ENCODE measurements around the gene ELOA2.
A peak's percentile ranks its signal among the peaks of the same experiment; 100 is the strongest.

ELOA2 gene, protein sequence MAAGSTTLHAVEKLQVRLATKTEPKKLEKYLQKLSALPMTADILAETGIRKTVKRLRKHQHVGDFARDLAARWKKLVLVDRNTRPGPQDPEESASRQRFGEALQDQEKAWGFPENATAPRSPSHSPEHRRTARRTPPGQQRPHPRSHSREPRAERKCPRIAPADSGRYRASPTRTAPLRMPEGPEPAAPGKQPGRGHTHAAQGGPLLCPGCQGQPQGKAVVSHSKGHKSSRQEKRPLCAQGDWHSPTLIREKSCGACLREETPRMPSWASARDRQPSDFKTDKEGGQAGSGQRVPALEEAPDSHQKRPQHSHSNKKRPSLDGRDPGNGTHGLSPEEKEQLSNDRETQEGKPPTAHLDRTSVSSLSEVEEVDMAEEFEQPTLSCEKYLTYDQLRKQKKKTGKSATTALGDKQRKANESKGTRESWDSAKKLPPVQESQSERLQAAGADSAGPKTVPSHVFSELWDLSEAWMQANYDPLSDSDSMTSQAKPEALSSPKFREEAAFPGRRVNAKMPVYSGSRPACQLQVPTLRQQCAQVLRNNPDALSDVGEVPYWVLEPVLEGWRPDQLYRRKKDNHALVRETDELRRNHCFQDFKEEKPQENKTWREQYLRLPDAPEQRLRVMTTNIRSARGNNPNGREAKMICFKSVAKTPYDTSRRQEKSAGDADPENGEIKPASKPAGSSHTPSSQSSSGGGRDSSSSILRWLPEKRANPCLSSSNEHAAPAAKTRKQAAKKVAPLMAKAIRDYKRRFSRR

DNA sequence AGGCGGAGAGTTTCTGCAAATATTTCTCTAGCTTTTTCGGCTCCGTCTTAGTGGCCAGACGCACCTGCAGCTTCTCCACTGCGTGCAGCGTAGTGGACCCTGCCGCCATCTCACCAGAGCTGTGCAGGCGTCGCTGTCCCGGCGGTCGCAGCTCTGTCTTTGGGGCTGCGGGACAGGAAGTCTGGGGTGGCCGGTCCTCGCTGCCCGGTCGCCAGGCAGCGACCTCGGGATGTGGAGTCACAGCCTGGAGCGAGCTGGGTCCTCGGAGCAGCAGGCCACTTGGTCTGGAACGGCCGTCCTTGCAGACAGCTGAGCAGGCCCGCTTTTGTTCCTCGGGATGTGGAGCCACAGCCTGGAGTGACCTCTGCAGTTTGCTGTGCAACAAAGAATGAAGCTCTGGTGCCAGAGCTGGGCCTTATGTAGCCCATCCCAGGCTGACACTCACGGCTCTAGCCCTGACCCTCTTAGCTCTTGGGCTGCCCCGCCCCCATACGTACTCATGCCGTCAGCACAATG is at the start of gene ELOA2:
Gene ELOA2, minus strand, starts transcription at position 466 of the 516 bp plus-strand sequence. Its CDS starts 357 bp downstream, at position 109.
- DNase-seq (ENCODE audit: low read depth in 1 of 2, low spot score in 1 of 2): no peak
- no peak for TF ChIP-seq JUND (IDR thresholded peaks at IDR 0.05; ENCODE audit: low read depth)
- in situ Hi-C loops (cut with HindIII; ENCODE audit: low pct_unique_long_range_greater_than_20kb, low sequenced_read_pairs): no loop called here

DNA sequence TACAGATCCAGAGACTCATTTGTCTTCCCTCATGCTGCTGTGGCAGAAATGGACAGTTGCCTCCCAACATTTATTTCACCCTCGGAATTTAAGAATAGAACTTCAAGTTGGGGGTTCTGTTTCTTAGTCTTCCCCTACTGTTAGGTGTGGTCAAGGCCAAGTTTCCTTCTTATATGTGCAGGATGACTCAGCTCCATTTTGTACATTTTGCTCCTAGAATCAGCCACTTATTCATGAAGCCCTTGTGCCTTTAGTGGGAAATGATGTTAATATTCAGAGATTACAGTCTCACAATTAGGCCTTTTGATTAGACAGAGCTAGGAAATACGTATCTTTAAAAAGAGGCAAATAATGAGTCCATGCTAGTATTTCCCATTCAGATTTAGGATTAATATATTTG is 46.2 kb upstream of the ELOA2 start:
- no peak for TF ChIP-seq JUND (IDR thresholded peaks at IDR 0.05; ENCODE audit: low read depth)
- in situ Hi-C loops (cut with HindIII; ENCODE audit: low pct_unique_long_range_greater_than_20kb, low sequenced_read_pairs): no loop called here
- no peak for DNase-seq (ENCODE audit: low read depth in 1 of 2, low spot score in 1 of 2)

DNA sequence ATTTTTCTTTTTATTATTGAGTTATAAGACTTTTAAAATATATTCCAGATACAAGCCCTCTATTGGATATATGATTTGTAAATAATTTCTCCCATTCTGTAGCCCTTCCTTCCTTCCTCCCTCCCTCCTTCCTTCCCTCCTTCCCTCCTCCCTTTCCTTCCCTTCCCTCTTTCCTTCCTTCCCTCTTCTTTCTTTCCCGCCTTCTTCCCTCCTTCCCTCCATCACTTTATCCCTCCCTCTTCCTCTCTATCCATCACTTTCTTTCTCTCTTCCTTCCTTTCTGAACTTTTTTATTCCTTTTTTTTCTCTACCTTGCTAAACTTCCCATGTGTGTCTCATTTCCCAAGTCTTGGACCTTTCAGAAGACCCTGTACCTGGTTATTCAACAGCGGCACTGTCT is 45.5 kb upstream of the ELOA2 start:
- in situ Hi-C loops (cut with HindIII; ENCODE audit: low pct_unique_long_range_greater_than_20kb, low sequenced_read_pairs): no loop called here
- TF ChIP-seq JUND (IDR thresholded peaks at IDR 0.05; ENCODE audit: low read depth): no peak
- no peak for DNase-seq (ENCODE audit: low read depth in 1 of 2, low spot score in 1 of 2)

DNA sequence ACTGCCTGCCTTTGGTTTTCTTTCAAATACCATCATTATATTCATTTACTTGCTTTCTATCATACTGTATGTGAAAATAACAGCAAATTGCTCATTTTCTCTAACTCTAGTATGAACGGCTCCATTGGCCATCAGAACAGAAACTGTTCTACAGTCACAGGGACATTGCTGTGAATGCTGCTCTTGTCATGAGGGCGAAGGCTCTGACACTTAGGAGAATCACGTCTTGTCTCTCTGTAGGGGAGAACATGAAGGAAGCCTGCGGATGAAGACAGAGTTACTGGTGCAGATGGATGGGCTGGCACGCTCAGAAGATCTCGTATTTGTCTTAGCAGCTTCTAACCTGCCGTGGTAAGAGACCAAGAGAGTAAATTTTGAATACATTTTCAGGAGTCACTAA is 41.7 kb upstream of the ELOA2 start:
- no peak for TF ChIP-seq JUND (IDR thresholded peaks at IDR 0.05; ENCODE audit: low read depth)
- DNase-seq (ENCODE audit: low read depth in 1 of 2, low spot score in 1 of 2): no peak
- in situ Hi-C loops (cut with HindIII; ENCODE audit: low pct_unique_long_range_greater_than_20kb, low sequenced_read_pairs): no loop called here

DNA sequence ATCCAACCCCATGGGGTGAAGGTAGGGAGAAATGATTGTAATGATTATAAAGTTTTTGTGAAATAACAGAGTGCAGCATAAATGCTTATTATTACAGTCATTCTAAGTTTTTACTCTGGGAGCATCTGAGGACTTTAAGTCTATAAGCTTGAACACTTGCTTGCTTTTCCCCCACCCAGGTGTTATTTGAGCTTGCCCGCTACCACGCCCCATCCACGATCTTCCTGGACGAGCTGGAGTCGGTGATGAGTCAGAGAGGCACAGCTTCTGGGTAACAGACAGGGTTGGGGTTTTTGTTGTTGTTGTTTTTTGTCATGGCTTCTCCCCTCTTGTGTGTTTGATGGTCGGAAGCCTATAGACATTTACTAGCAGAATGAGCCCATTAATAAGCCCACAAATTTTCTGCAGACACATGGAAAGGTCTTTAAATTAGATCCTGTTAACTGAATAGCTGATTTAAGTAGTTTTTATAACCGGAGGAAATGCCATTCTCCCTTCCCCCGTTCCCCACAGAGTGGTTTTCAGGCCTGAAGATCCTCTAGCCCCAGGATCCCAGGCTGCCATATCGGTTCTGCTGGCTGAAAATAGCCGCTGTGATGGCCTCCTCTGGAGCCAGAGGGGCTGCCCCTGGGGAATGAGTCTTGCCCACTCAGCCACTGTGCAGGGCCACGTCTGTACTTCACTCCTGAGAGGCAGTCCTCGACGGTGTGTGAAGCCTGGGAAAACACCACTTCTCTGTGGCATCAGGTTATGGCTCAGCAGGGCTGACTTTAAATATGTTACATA is 39.9 kb upstream of the ELOA2 start:
- in situ Hi-C loops (cut with HindIII; ENCODE audit: low pct_unique_long_range_greater_than_20kb, low sequenced_read_pairs): no loop called here
- no peak for DNase-seq (ENCODE audit: low read depth in 1 of 2, low spot score in 1 of 2)
- no peak for TF ChIP-seq JUND (IDR thresholded peaks at IDR 0.05; ENCODE audit: low read depth)

DNA sequence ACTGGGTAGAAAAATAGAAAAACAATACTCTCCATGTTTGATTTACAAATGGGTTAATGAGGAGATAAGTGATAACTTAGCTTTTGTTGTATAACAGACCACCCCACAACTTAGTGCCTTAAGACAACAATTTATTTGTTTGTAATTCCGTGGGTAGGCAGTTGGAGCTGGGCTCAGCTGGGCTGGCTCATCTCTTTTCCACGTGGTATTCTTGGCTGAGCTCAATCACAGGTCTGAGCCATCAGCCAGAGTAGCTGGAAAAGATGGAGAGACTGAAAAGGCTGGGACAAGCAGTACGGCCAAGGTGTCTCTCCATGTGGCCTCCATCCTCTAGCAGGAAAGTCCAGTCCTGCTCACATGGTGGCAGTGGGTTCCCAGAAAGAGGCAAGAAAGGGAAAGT is 32.2 kb upstream of the ELOA2 start:
- no peak for TF ChIP-seq JUND (IDR thresholded peaks at IDR 0.05; ENCODE audit: low read depth)
- in situ Hi-C loops (cut with HindIII; ENCODE audit: low pct_unique_long_range_greater_than_20kb, low sequenced_read_pairs): no loop called here
- DNase-seq (ENCODE audit: low read depth in 1 of 2, low spot score in 1 of 2): no peak

DNA sequence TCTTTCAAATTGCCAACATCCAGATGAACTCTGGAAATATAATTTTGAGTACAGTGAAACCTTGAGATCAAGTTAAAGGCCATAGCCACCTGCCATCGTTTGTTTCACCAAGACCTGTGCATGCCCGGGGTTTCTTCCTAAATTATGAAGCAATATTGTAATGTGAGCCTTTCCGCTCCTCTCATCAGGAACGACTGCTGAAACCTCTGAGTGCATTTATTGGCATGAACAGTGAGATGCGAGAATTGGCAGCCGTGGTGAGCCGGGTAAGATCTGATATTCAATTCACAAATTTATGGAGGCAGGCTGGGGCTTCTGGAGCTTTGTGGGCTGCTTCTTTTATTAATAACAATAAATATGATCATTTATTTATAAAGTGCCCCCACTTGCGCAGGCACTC is 27.7 kb upstream of the ELOA2 start:
- in situ Hi-C loops (cut with HindIII; ENCODE audit: low pct_unique_long_range_greater_than_20kb, low sequenced_read_pairs): no loop called here
- no peak for TF ChIP-seq JUND (IDR thresholded peaks at IDR 0.05; ENCODE audit: low read depth)
- no peak for DNase-seq (ENCODE audit: low read depth in 1 of 2, low spot score in 1 of 2)

DNA sequence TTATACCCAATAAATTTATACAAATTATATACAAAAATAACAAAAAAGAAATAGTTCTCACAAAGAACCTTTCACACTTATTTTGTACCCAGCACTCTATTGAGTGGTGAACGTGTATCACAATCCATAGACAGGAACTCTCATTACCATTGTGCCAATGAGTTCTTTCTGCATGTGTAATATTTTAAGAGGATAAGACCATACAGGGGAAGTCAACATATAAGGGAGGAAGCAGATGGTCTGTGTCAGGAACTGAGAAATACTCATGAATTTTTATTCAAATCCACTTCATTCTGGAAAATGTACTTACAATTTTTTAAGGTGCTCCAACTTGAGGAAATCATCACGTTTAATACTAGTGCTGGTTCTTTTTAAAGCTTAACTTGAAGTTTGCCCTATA is 27.1 kb upstream of the ELOA2 start:
- no peak for TF ChIP-seq JUND (IDR thresholded peaks at IDR 0.05; ENCODE audit: low read depth)
- in situ Hi-C loops (cut with HindIII; ENCODE audit: low pct_unique_long_range_greater_than_20kb, low sequenced_read_pairs): no loop called here
- DNase-seq (ENCODE audit: low read depth in 1 of 2, low spot score in 1 of 2): no peak

DNA sequence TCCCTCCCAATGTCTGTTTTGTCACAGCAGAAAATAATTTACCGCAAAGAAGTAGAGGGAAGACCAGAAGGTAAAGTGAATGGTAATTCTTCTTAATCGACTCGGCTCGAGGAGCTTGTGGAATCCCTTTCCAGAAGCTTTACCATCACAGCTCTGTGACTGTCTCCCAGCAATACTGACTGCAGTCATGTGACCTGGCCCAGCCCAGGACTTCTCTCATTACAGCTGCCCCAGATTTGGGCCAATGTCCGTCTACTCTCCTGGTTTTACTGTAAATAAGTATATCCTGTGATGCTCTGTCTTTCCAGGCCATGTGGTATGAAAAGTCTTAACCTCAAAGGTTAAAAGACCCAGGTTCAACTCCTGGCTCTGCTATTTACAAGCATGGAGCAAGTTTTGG is 18.9 kb upstream of the ELOA2 start:
- no peak for TF ChIP-seq JUND (IDR thresholded peaks at IDR 0.05; ENCODE audit: low read depth)
- in situ Hi-C loops (cut with HindIII; ENCODE audit: low pct_unique_long_range_greater_than_20kb, low sequenced_read_pairs): no loop called here

DNA sequence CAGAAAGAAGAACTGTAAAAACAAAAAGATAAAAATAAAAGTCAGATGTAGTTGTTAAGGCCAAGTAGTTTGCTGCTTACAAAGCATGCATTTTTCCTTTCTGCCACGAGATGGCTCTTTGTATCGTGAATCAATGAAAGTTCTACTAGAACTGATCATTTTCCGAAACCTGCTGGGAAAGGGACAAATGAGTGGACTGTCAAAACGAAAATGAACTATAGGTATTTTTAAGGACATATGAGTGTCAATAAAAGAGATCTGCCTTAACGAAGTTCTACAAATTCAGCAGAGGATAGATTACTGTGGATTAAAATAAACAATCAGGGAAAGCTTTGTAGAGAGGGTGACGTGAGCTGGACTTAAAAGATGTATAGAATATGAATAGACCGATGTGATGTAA is 15.0 kb upstream of the ELOA2 start:
- in situ Hi-C loops (cut with HindIII; ENCODE audit: low pct_unique_long_range_greater_than_20kb, low sequenced_read_pairs): no loop called here
- peak; percentile 3 to 49 for DNase-seq (ENCODE audit: low read depth in 1 of 2, low spot score in 1 of 2)
- no peak for TF ChIP-seq JUND (IDR thresholded peaks at IDR 0.05; ENCODE audit: low read depth)

More for the DNA sequence above, 18.9 kb upstream of the ELOA2 start:
- no peak for DNase-seq (ENCODE audit: low read depth in 1 of 2, low spot score in 1 of 2)

DNA sequence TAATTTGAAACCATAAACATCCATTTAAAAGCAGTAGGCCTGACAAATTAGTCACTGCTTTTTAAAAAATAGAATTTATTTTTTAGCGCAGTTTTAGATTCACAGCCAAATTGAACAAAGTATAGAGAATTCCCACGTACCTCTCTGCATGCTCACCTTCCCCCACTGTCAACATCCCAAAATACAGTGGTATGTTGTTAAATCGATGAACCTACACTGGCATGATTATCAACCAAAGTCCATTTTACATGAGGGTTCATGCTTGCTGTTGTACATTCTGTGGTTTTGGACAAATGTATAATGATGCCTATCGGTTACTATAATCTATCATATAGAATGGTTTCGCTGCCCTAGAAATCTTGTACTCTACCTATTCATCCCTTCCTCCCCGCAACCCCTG is 5.6 kb upstream of the ELOA2 start:
- no peak for DNase-seq (ENCODE audit: low read depth in 1 of 2, low spot score in 1 of 2)
- no peak for TF ChIP-seq JUND (IDR thresholded peaks at IDR 0.05; ENCODE audit: low read depth)
- in situ Hi-C loops (cut with HindIII; ENCODE audit: low pct_unique_long_range_greater_than_20kb, low sequenced_read_pairs): no loop called here

DNA sequence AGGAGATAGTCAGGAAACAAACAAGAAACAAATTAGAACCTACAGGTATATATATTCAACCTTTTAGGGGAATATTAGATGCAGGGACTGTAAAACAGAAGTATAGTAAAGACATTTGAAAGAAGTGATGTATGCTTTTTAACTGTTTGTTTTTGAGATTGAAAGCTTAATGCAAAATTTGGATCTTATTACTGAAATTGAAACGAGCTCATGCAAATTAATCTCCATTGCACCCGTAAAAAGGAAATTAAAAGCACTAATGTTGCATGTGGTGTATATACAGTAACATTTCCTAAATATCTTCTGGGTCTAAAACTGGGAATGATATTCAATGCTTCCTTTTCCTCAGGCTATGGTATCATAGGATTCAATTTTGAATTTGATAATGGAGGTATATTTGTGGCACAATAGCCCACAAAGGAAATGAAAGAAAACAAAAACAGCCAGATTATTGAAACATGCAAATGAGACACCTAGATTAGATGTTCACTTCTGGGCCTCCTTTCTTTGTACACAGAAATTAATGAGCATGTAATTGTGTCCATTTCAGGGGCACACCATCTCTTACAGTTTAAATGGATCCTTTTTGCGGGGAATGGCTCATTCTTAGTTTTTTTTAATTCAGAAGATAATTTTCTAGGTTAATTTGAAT is 1.6 kb upstream of the ELOA2 start:
- in situ Hi-C loops (cut with HindIII; ENCODE audit: low pct_unique_long_range_greater_than_20kb, low sequenced_read_pairs): no loop called here
- no peak for DNase-seq (ENCODE audit: low read depth in 1 of 2, low spot score in 1 of 2)
- no peak for TF ChIP-seq JUND (IDR thresholded peaks at IDR 0.05; ENCODE audit: low read depth)

All from T47D (cell line).